Measurements from ENCODE around the gene CASKIN1.

- no peak for TF ChIP-seq EZH2 (IDR thresholded peaks at IDR 0.05; ENCODE audit: borderline replicate concordance, low read length)
- TF ChIP-seq, protein P1, sequence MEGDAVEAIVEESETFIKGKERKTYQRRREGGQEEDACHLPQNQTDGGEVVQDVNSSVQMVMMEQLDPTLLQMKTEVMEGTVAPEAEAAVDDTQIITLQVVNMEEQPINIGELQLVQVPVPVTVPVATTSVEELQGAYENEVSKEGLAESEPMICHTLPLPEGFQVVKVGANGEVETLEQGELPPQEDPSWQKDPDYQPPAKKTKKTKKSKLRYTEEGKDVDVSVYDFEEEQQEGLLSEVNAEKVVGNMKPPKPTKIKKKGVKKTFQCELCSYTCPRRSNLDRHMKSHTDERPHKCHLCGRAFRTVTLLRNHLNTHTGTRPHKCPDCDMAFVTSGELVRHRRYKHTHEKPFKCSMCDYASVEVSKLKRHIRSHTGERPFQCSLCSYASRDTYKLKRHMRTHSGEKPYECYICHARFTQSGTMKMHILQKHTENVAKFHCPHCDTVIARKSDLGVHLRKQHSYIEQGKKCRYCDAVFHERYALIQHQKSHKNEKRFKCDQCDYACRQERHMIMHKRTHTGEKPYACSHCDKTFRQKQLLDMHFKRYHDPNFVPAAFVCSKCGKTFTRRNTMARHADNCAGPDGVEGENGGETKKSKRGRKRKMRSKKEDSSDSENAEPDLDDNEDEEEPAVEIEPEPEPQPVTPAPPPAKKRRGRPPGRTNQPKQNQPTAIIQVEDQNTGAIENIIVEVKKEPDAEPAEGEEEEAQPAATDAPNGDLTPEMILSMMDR (IDR thresholded peaks at IDR 0.05; ENCODE audit: low read length), result no peak
Observed at GRCh38 chr16:2178321-2179106, 17.9 kb downstream of the CASKIN1 start.
